Calu3 (cell line): ENCODE measurements around the gene MAP2K1. TPM values are rescaled to one million over a fixed set of nuclear protein-coding genes. Genes with fewer than 3 reads are reported as not detected.
"Not testable (repeated sequence)": the region's sequence is repeated elsewhere in the genome, so short reads cannot be mapped to it uniquely, and the experiment has no call there.

Experiments
- BruUV-seq: library from RNA; stranded (reverse); fragments of 400-500 nt; replicated peaks from 2 replicates; lab custom pipeline; 2021; lab: Mats Ljungman, UMichigan
- CTCF ChIA-PET: fragments of 300-600 bp; sonication (Branson Sonifier 250); formaldehyde crosslinking; loops from one replicate; lab custom pipeline; 2022; ENCODE audit warnings: antibody characterized with exemption; lab: Charles Lee
- DNase-seq: peaks from one replicate; pipeline ENCODE4 v3.0.0; 2022
- H3K27ac Mint-ChIP-seq: one replicate; pipeline ENCODE4 v1.8.0; 2022; ENCODE audit warnings: mixed read lengths; ENCODE audit not compliant: unreplicated experiment
- H3K27me3 Mint-ChIP-seq: one replicate; pipeline ENCODE4 v1.8.0; 2022; ENCODE audit warnings: mixed read lengths; ENCODE audit not compliant: unreplicated experiment
- H3K36me3 Mint-ChIP-seq: one replicate; pipeline ENCODE4 v1.8.0; 2022; ENCODE audit warnings: mild to moderate bottlenecking, moderate library complexity, mixed read lengths; ENCODE audit not compliant: insufficient read depth, unreplicated experiment
- H3K4me1 Mint-ChIP-seq: one replicate; pipeline ENCODE4 v1.8.0; 2022; ENCODE audit warnings: mild to moderate bottlenecking, low read depth, mixed read lengths; ENCODE audit not compliant: unreplicated experiment
- H3K4me3 Mint-ChIP-seq: one replicate; pipeline ENCODE4 v1.8.0; 2022; ENCODE audit warnings: mild to moderate bottlenecking, low read depth, moderate library complexity, mixed read lengths; ENCODE audit not compliant: unreplicated experiment
- H3K9me3 Mint-ChIP-seq: one replicate; pipeline ENCODE4 v1.8.0; 2022; ENCODE audit warnings: low read depth, mixed read lengths; ENCODE audit not compliant: unreplicated experiment
- intact Hi-C: fragments of 100-400 bp; cut with micrococcal nuclease; formaldehyde crosslinking; loops from one replicate; pipeline ENCODE4 v1.10.0; 2022; ENCODE audit not compliant: unreplicated experiment
- total RNA-seq: library from RNA; stranded (reverse); gene quantifications from 2 replicates; pipeline ENCODE4 v1.2.3, GENCODE V29; 2022
- TF ChIP-seq, protein P1 (sequence below): fragments of 200-600 bp; IDR thresholded peaks from one replicate; pipeline ENCODE4 v1.8.0; 2022; ENCODE audit warnings: antibody characterized with exemption; ENCODE audit not compliant: unreplicated experiment

The MAP2K1 gene
- total RNA-seq, 1 experiment from 2014 or later: 67.6 TPM

- H3K4me3 Mint-ChIP-seq: no peak overlapping the region
- H3K27ac Mint-ChIP-seq: no peak overlapping the region
- CTCF ChIA-PET: interaction anchor here (0.6 kb wide), 1 partner anchor 27 kb away, joined by 3 read pairs; no protein-coding TSS in a partner anchor
- TF ChIP-seq, protein P1, sequence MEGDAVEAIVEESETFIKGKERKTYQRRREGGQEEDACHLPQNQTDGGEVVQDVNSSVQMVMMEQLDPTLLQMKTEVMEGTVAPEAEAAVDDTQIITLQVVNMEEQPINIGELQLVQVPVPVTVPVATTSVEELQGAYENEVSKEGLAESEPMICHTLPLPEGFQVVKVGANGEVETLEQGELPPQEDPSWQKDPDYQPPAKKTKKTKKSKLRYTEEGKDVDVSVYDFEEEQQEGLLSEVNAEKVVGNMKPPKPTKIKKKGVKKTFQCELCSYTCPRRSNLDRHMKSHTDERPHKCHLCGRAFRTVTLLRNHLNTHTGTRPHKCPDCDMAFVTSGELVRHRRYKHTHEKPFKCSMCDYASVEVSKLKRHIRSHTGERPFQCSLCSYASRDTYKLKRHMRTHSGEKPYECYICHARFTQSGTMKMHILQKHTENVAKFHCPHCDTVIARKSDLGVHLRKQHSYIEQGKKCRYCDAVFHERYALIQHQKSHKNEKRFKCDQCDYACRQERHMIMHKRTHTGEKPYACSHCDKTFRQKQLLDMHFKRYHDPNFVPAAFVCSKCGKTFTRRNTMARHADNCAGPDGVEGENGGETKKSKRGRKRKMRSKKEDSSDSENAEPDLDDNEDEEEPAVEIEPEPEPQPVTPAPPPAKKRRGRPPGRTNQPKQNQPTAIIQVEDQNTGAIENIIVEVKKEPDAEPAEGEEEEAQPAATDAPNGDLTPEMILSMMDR: no peak
- intact Hi-C loops: no loop called here
- no peaks in the 10 kb centered on the region for H3K9me3 Mint-ChIP-seq
- no peaks in the 10 kb centered on the region for H3K27me3 Mint-ChIP-seq
- H3K4me1 Mint-ChIP-seq: peaks cover 23% of the 10 kb centered on the region
- no peak for DNase-seq
- peaks cover 18% of the 10 kb centered on the region for H3K36me3 Mint-ChIP-seq
- BruUV-seq: no TSS peak
These were observed 27.0 kb upstream of the MAP2K1 start for GRCh38 chr15:66359740-66360139.

- H3K27ac Mint-ChIP-seq, H3K4me3 Mint-ChIP-seq, DNase-seq, H3K4me1 Mint-ChIP-seq, H3K36me3 Mint-ChIP-seq, intact Hi-C loops, H3K27me3 Mint-ChIP-seq, H3K9me3 Mint-ChIP-seq, CTCF ChIA-PET, BruUV-seq: not testable (repeated sequence)
These were observed 24.8 kb upstream of the MAP2K1 start for GRCh38 chr15:66361745-66362460.

DNA sequence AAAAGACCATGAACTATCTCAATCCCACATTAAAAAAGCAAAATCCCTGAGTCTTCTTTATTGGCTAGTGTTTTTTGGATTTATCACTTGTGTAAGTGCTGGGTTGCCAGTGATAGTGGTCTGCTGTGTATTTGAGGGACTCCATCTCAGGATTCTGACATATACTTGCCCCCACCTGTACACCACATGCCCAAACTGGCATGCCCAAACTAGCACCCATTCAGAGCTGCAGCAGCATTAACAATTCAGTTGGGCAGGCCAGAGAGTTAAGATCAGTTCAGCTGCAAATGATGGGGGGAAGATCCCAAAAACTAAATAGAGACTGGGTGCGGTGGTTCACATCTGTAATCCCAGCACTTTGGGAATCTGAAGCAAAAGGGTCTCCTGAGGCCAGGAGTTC lies 23.9 kb upstream of the MAP2K1 start:
- CTCF ChIA-PET: no interaction called here
- H3K4me3 Mint-ChIP-seq: no peak overlapping the region
- H3K4me1 Mint-ChIP-seq: peaks cover 8% of the 10 kb centered on the region
- H3K27ac Mint-ChIP-seq: no peak overlapping the region
- no peaks in the 10 kb centered on the region for H3K9me3 Mint-ChIP-seq
- H3K27me3 Mint-ChIP-seq: no peaks in the 10 kb centered on the region
- TF ChIP-seq, protein P1: no peak
- intact Hi-C loops: no loop called here
- no TSS peak for BruUV-seq
- H3K36me3 Mint-ChIP-seq: no peaks in the 10 kb centered on the region
- no peak for DNase-seq

- Mint-ChIP-seq H3K27me3 (no peaks in the 10 kb centered on the region), H3K27ac (no peak overlapping the region), H3K9me3 (no peaks in the 10 kb centered on the region), H3K36me3 (no peaks in the 10 kb centered on the region), H3K4me3 (no peak overlapping the region), H3K4me1 (peaks cover 10% of the 10 kb centered on the region)
- CTCF ChIA-PET: interaction anchor here (0.6 kb wide), 1 partner anchor 20 kb away, joined by 3 read pairs; no protein-coding TSS in a partner anchor
- BruUV-seq: no TSS peak
- DNase-seq: no peak
- intact Hi-C loops: no loop called here
- TF ChIP-seq, protein P1: no peak
These were observed 21.7 kb upstream of the MAP2K1 start for GRCh38 chr15:66364944-66365528.
